ENCODE results near the gene EMID1.
"Not testable (repeated sequence)": the region's sequence is repeated elsewhere in the genome, so short reads cannot be mapped to it uniquely, and the experiment has no call there.

The EMID1 gene

DNA sequence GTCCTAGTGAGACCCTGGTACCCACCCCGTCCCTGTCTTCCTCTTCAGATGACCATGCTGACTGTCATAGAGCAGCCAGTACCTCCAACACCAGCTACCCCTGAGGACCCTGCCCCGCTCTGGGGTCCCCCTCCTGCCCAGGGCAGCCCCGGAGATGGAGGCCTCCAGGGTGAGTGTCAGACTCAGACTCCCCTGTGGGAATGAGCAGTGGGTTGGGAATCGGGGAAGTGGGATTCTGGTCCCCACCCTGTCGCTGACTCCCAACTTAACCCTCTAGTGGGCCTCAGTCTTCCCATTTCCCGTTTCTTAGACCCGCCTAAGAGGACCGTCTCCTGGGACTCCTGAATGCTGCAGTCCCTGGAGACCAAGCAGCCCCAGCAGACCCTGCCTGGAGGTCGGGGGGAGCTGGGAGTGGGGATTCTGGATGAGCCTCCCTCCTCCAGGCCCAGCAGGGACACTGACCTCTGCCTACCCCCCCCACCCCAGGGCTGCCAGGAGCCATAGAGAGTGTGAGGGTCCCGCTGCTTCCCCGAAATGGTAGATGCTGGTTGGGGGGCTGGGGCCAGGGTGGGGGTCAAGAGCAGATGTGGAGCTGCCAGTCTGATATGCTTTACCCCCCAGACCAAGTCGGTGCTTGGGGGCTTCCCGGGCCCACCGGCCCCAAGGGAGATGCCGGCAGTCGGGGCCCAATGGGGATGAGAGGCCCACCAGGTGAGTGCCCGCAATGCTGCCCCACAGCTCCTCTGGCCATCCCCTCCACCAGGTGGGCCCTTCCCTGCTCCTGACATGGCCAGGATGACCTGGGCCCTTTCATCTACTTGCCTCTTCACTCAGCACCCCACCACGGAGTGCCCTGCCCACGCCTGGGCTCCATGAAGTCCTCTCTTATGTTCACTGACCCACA is 25.5 kb downstream of the EMID1 start:
- no peak overlapping the region for H3K4me3 ChIP-seq (ENCODE audit: low read depth, low read length)
- no peak for DNase-seq (ENCODE audit: low read depth)
- TF ChIP-seq, protein P1, sequence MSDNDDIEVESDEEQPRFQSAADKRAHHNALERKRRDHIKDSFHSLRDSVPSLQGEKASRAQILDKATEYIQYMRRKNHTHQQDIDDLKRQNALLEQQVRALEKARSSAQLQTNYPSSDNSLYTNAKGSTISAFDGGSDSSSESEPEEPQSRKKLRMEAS (IDR thresholded peaks at IDR 0.05; ENCODE audit: low read depth, low read length), result no peak

DNA sequence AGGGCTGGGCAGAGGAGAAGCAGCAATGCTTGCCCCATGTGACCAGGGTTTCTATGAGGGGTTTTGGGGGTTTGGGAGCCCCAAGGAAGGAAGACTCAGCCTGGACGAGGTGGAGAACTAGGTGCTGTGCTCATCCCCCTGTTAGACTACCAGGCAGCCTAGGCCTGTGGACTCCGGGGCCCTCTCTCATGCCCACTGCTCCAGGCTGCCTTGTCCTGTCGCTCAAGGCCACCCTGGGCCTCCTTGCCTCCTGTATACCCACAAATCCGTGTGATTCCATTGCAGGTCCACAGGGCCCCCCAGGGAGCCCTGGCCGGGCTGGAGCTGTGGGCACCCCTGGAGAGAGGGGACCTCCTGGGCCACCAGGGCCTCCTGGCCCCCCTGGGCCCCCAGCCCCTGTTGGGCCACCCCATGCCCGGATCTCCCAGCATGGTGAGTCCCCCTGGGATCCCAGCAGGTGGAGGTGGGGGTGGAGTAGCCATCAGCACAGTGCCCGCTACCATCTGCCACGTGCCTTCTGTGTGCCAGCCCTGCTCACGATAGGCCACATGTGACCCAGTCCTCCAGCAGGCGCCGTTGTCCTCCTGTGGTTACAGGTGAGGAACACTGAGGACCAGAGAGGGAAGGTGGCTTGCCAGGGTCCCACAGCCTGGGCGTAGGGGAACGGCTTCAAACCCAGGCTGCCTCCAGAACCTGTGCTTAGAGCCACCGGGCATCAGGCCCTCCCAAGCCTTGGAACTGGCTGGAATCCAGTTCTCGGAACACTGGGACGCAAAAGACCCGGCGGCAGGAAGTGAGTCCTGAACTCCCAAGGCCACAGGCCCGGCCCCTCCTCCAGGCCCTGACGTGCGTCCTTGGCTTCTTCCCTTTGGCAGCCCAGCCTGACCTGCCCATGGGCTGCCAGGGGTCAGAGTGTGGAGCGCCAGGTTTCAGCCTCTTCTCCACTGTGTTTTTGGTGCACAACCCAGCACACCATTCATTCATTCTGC is 26.6 kb downstream of the EMID1 start:
- no peak overlapping the region for H3K4me3 ChIP-seq (ENCODE audit: low read depth, low read length)
- TF ChIP-seq POLR2A (IDR thresholded peaks at IDR 0.05; ENCODE audit: extremely low read depth, insufficient read length) (no peak), CTCF (IDR thresholded peaks at IDR 0.05; ENCODE audit: low read depth, low read length) (no peak), MYC (IDR thresholded peaks at IDR 0.05; ENCODE audit: low read depth, low read length) (no peak)
- TF ChIP-seq, protein P1 (IDR thresholded peaks at IDR 0.05; ENCODE audit: low read depth, low read length), result no peak
- no peak for DNase-seq (ENCODE audit: low read depth)

DNA sequence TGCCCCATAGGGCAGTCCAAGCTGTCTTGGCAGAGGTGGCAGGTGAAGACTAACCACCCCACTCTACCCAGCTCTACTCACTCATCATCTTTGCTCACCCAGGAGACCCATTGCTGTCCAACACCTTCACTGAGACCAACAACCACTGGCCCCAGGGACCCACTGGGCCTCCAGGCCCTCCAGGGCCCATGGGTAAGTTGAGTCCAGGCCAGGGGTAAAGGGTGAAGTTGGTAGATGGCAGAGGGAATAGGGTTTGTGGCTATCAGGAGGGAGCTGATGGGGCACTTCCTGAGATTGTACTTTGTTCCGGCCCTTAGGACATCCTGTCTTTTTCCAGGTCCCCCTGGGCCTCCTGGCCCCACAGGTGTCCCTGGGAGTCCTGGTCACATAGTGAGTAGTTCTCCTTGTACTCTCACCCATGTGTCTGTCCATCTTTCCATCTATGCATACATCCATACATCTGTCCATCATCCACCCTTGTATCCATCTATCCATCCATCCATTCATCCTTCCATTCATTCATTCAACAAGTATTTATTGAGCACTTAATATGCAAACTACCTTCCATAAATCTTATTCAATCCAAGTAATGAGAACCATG is 27.7 kb downstream of the EMID1 start:
- no peak for TF ChIP-seq CTCF (IDR thresholded peaks at IDR 0.05; ENCODE audit: low read depth, low read length)
- H3K4me3 ChIP-seq (ENCODE audit: low read depth, low read length), result no peak overlapping the region
- no peak for DNase-seq (ENCODE audit: low read depth)

GRCh38 chr22:29240481-29240880 is 34.8 kb downstream of the EMID1 start:
- DNase-seq (ENCODE audit: low read depth); H3K4me3 ChIP-seq (ENCODE audit: low read depth, low read length): not testable (repeated sequence)

DNA sequence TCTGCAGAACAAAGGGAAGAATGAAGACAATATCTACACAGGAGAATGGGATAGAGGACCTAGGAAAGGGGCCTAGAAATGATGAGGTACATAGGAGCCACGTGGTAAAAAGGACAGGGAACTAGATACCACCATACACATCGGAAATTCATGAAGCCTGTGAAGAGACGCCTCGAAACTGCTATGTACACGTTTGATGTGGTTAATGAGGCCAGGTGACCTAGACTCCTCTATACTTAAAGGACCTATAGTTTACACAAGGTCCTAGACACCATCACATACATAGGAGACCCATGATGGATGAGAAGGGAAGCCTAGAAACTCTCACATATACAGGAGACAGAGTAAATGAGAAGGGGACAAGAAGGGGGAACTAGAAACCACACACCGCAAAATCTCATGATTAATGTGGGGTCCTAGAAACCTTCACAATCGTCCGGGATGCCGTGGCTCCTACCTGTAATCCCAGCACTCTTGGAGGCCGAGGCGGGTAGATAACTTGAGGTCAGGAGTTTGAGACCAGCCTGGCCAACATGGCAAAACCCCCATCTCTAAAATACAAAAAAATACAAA is 38.3 kb downstream of the EMID1 start:
- TF ChIP-seq, protein P1 (IDR thresholded peaks at IDR 0.05; ENCODE audit: low read depth, low read length), result no peak
- TF ChIP-seq POLR2A (IDR thresholded peaks at IDR 0.05; ENCODE audit: extremely low read depth, insufficient read length) (no peak), CTCF (IDR thresholded peaks at IDR 0.05; ENCODE audit: low read depth, low read length) (no peak), MYC (IDR thresholded peaks at IDR 0.05; ENCODE audit: low read depth, low read length) (no peak)
- H3K4me3 ChIP-seq (ENCODE audit: low read depth, low read length), result no peak overlapping the region
- DNase-seq (ENCODE audit: low read depth), result no peak

- TF ChIP-seq, protein P1 (IDR thresholded peaks at IDR 0.05; ENCODE audit: low read depth, low read length), result no peak
- TF ChIP-seq MYC (IDR thresholded peaks at IDR 0.05; ENCODE audit: low read depth, low read length), result no peak
- TF ChIP-seq CTCF (IDR thresholded peaks at IDR 0.05; ENCODE audit: low read depth, low read length), result no peak
- DNase-seq (ENCODE audit: low read depth), result no peak
- no peak overlapping the region for H3K4me3 ChIP-seq (ENCODE audit: low read depth, low read length)
Observed at GRCh38 chr22:29244785-29245625, 39.3 kb downstream of the EMID1 start.

Measured in NB4 (cell line).